ACHN (cell line): Measurements from ENCODE around the gene SIT1.
A peak's percentile ranks its signal among the peaks of the same experiment; 100 is the strongest.

Experiments used
- DNase-seq: peaks from one replicate; pipeline ENCODE4 v3.0.0-alpha.2; 2015
- in situ Hi-C: cut with HindIII; loops from 2 replicates; pipeline ENCODE4 v1.10.0; 2017; ENCODE audit warnings: low sequenced_read_pairs, low pct_ligation_motif_present, low pct_unique_long_range_greater_than_20kb

The SIT1 gene

GRCh38 chr9:35664531-35665470 lies 14.1 kb upstream of the SIT1 start, which contains the start of gene ARHGEF39:
Gene ARHGEF39, minus strand, starts transcription at chr9:35665195. Its CDS starts 26 bp downstream, at chr9:35665169.
- in situ Hi-C loops, result no loop called here
- peak; percentile 88 for DNase-seq

- in situ Hi-C loops, result no loop called here
- no peak for DNase-seq
Observed at GRCh38 chr9:35662437-35662836, 11.7 kb upstream of the SIT1 start.

GRCh38 chr9:35661756-35662350 lies 11.1 kb upstream of the SIT1 start:
- in situ Hi-C loops, result no loop called here
- no peak for DNase-seq

- in situ Hi-C loops, result no loop called here
- peak; percentile 29 for DNase-seq
Observed at GRCh38 chr9:35660966-35661415, 10.3 kb upstream of the SIT1 start.

GRCh38 chr9:35659340-35659739 lies 8.6 kb upstream of the SIT1 start:
- no peak for DNase-seq
- in situ Hi-C loops, result no loop called here

GRCh38 chr9:35658968-35659220 lies 8.2 kb upstream of the SIT1 start:
- in situ Hi-C loops, result no loop called here
- DNase-seq, result peak; percentile 55

GRCh38 chr9:35658137-35658967 lies 7.6 kb upstream of the SIT1 start, which contains the start of gene CCDC107:
Gene CCDC107, plus strand, starts transcription at chr9:35658292. Its CDS starts 88 bp downstream, at chr9:35658380.
- in situ Hi-C loops, result no loop called here
- DNase-seq, result peak; percentile 81

- DNase-seq, result peak; percentile 98
- in situ Hi-C loops, result no loop called here
Observed at GRCh38 chr9:35657546-35658136, 6.9 kb upstream of the SIT1 start, which contains the start of gene RMRP. Gene RMRP, minus strand, starts transcription at chr9:35658019.

- no peak for DNase-seq
- in situ Hi-C loops, result no loop called here
Observed at GRCh38 chr9:35656831-35657545, 6.3 kb upstream of the SIT1 start.

- DNase-seq, result no peak
- in situ Hi-C loops, result no loop called here
Observed at GRCh38 chr9:35656348-35656747, 5.6 kb upstream of the SIT1 start.

- in situ Hi-C loops, result no loop called here
- no peak for DNase-seq
Observed at GRCh38 chr9:35653611-35654010, 2.9 kb upstream of the SIT1 start.

GRCh38 chr9:35652829-35653209 lies 2.1 kb upstream of the SIT1 start:
- no peak for DNase-seq
- in situ Hi-C loops, result no loop called here

- in situ Hi-C loops, result no loop called here
Observed at GRCh38 chr9:35651956-35652828, 1.5 kb upstream of the SIT1 start.

GRCh38 chr9:35649431-35650340 lies 1.0 kb downstream of the SIT1 start:
- DNase-seq, result no peak
- in situ Hi-C loops, result no loop called here

More at GRCh38 chr9:35651956-35652828, 1.5 kb upstream of the SIT1 start:
- DNase-seq, result no peak

GRCh38 chr9:35646533-35647265 lies 4.0 kb downstream of the SIT1 start:
- in situ Hi-C loops, result no loop called here
- peak; percentile 86 for DNase-seq

- peak; percentile 40 for DNase-seq
- in situ Hi-C loops, result no loop called here
Observed at GRCh38 chr9:35646153-35646532, 4.6 kb downstream of the SIT1 start.
